Breast epithelium (tissue), 3 donors: ENCODE results near the gene SORCS3.

Experiments
- POLR2A ChIP-seq: fragments of 450-650 bp; IDR thresholded peaks from one replicate; pipeline ENCODE4 v1.6.1; 2016; ENCODE audit warnings: antibody characterized with exemption, mild to moderate bottlenecking, moderate library complexity
- TF ChIP-seq, protein P1 (sequence below), 3 donors: fragments of 450-650 bp; IDR thresholded peaks; one replicate each; pipeline ENCODE4 v1.5.1; 2016 to 2017; ENCODE audit warnings: antibody characterized with exemption in 3 of 3, mild to moderate bottlenecking in 3 of 3, moderate library complexity in 3 of 3

DNA sequence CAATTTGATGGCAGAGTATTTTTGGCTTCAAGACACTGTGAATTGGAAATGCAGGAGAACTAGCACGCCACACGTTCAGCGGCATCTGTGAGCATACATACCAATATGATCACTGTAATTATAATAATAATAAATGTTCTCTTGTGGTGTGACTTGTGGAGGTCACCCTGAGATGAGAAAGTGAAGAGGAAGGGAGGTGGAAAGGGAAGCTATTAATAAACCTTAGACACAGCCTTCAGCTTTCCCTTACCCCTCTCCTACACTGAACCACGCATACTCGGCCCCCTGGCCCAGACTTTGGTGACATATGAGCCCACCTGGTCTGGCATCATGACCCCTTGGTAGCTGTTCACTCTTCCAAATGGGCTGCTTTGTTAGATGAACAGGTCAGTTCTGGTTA is 139.1 kb downstream of the SORCS3 start:
- TF ChIP-seq POLR2A, result no peak
- TF ChIP-seq, protein P1, sequence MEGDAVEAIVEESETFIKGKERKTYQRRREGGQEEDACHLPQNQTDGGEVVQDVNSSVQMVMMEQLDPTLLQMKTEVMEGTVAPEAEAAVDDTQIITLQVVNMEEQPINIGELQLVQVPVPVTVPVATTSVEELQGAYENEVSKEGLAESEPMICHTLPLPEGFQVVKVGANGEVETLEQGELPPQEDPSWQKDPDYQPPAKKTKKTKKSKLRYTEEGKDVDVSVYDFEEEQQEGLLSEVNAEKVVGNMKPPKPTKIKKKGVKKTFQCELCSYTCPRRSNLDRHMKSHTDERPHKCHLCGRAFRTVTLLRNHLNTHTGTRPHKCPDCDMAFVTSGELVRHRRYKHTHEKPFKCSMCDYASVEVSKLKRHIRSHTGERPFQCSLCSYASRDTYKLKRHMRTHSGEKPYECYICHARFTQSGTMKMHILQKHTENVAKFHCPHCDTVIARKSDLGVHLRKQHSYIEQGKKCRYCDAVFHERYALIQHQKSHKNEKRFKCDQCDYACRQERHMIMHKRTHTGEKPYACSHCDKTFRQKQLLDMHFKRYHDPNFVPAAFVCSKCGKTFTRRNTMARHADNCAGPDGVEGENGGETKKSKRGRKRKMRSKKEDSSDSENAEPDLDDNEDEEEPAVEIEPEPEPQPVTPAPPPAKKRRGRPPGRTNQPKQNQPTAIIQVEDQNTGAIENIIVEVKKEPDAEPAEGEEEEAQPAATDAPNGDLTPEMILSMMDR (IDR thresholded peaks at IDR 0.05), result no peak
